Prostate gland (tissue), 2 donors: ENCODE results near the gene STUM.
"Not testable (repeated sequence)": the region's sequence is repeated elsewhere in the genome, so short reads cannot be mapped to it uniquely, and the experiment has no call there.

Source experiments
- CTCF ChIP-seq, 4 experiments: fragments of 200-600 bp in 2 of 4; fragments of 450-650 bp in 2 of 4; sonication (generic) in 2 of 4; IDR thresholded peaks; 1 replicate in 3 of 4; 2 replicates in 1 of 4; pipeline ENCODE4 v1.5.1; 2016 to 2019; ENCODE audit warnings: antibody characterized with exemption in 4 of 4, mild to moderate bottlenecking in 2 of 4, moderate library complexity in 2 of 4
- POLR2A ChIP-seq: fragments of 450-650 bp; IDR thresholded peaks from one replicate; pipeline ENCODE4 v1.6.1; 2016; ENCODE audit warnings: antibody characterized with exemption, mild to moderate bottlenecking
- POLR2AphosphoS5 ChIP-seq: sonication (generic); formaldehyde crosslinking; IDR thresholded peaks from one replicate; pipeline ENCODE4 v1.6.1; 2017; ENCODE audit warnings: antibody characterized with exemption

GRCh38 chr1:226499699-226500098 is 48.9 kb upstream of the STUM start:
- TF ChIP-seq CTCF (IDR thresholded peaks at IDR 0.05); POLR2AphosphoS5; POLR2A: not testable (repeated sequence)
